Measurements from ENCODE around the gene CELF1. TPM values are rescaled to one million over a fixed set of nuclear protein-coding genes. Genes with fewer than 3 reads are reported as not detected.
A peak's percentile ranks its signal among the peaks of the same experiment; 100 is the strongest.

Gene CELF1
- total and polyA plus RNA-seq, 2 of the 13 experiments (the other 11 are each of a cell fraction or from before 2014, with no cell fraction given) = 69.0 to 80.1 TPM

GRCh38 chr11:47578524-47579494 lies 25.9 kb upstream of the CELF1 start, which contains the start of the genes KBTBD4 and NDUFS3 (continued):
- TF ChIP-seq TFDP2 (CRISPR knock-in tag; IDR thresholded peaks at IDR 0.05) (peak; percentile 89), ZNF644 (CRISPR knock-in tag; IDR thresholded peaks at IDR 0.05; ENCODE audit: low read depth) (0 out of 2 replicates have a peak, but pooled peaks have one; percentile 41), FOSL1 (CRISPR knock-in tag; IDR thresholded peaks at IDR 0.05; ENCODE audit: borderline replicate concordance) (0 out of 2 replicates have a peak, but pooled peaks have one; percentile 32), MLX (CRISPR knock-in tag; IDR thresholded peaks at IDR 0.05) (peak; percentile 74), ZNF562 (CRISPR knock-in tag; IDR thresholded peaks at IDR 0.05; ENCODE audit: borderline replicate concordance) (no peak), ZNF737 (CRISPR knock-in tag; IDR thresholded peaks at IDR 0.05; ENCODE audit: borderline replicate concordance) (0 out of 2 replicates have a peak, but pooled peaks have one; percentile 23), ZBTB21 (CRISPR knock-in tag; IDR thresholded peaks at IDR 0.05) (peak; percentile 34; the same call in 1 of the 2 replicates), SNAPC2 (CRISPR knock-in tag; IDR thresholded peaks at IDR 0.05) (peak; percentile 89), ATF6 (CRISPR knock-in tag; conservative IDR thresholded peaks at IDR 0.05) (peak; percentile 88; the same call in 1 of the 2 replicates), ZSCAN21 (CRISPR knock-in tag; IDR thresholded peaks at IDR 0.05; ENCODE audit: borderline replicate concordance) (peak; percentile 51), SKI (IDR thresholded peaks at IDR 0.05; ENCODE audit: partially characterized antibody) (peak; percentile 65), RFXAP (CRISPR knock-in tag; IDR thresholded peaks at IDR 0.05; ENCODE audit: borderline replicate concordance) (peak; percentile 87; the same call in 1 of the 2 replicates), ZNF747 (CRISPR knock-in tag; IDR thresholded peaks at IDR 0.05; ENCODE audit: borderline replicate concordance) (peak; percentile 86), ZNF225 (CRISPR knock-in tag; IDR thresholded peaks at IDR 0.05) (peak; percentile 67; the same call in 1 of the 2 replicates), ZNF224 (CRISPR knock-in tag; IDR thresholded peaks at IDR 0.05) (0 out of 2 replicates have a peak, but pooled peaks have one; percentile 54), PAX8 (CRISPR knock-in tag; IDR thresholded peaks at IDR 0.05; ENCODE audit: borderline replicate concordance) (peak; percentile 58), MYNN (CRISPR knock-in tag; IDR thresholded peaks at IDR 0.05; ENCODE audit: low read depth) (peak; percentile 95), CBFB (CRISPR knock-in tag; IDR thresholded peaks at IDR 0.05) (peak; percentile 97), SMYD3 (CRISPR knock-in tag; IDR thresholded peaks at IDR 0.05) (peak; percentile 95; the same call in 1 of the 2 replicates), ELF1 (CRISPR knock-in tag; IDR thresholded peaks at IDR 0.05) (peak; percentile 93), GLI4 (CRISPR knock-in tag; IDR thresholded peaks at IDR 0.05; ENCODE audit: borderline replicate concordance) (peak; percentile 65; the same call in 1 of the 2 replicates), JDP2 (CRISPR knock-in tag; IDR thresholded peaks at IDR 0.05; ENCODE audit: borderline replicate concordance) (no peak), GATA4 (IDR thresholded peaks at IDR 0.05; ENCODE audit: borderline replicate concordance, low read depth) (peak; percentile 58; the same call in 1 of the 2 replicates), PREB (CRISPR knock-in tag; IDR thresholded peaks at IDR 0.05) (no peak), SPEN (CRISPR knock-in tag; IDR thresholded peaks at IDR 0.05; ENCODE audit: low read depth) (peak; percentile 95)
